B cell (primary cell): ENCODE data around the gene PHRF1. TPM values are rescaled to one million over a fixed set of nuclear protein-coding genes. Genes with fewer than 3 reads are reported as not detected.

Experiments used
- ATAC-seq: fragments of 200-7000 bp; cut with Tn5 transposase; one replicate; pipeline ENCODE4 v1.10.0; 2021; ENCODE audit warnings: low read depth, mild to moderate bottlenecking, moderate number of reproducible peaks, moderate library complexity
- CTCF ChIA-PET: fragments of 350-600 bp; sonication (Branson Sonifier 250); formaldehyde crosslinking; loops from one replicate; lab custom pipeline; 2021; ENCODE audit warnings: antibody characterized with exemption, inconsistent platforms; lab: Charles Lee
- POLR2A ChIA-PET: fragments of 350-600 bp; sonication (Branson Sonifier 250); formaldehyde crosslinking; loops from one replicate; lab custom pipeline; 2021; ENCODE audit warnings: antibody characterized with exemption; lab: Charles Lee
- DNase-seq: peaks from one replicate; pipeline ENCODE4 v3.0.0; 2013
- H2AFZ ChIP-seq: 2 replicates; pipeline ENCODE4 v1.6.1; 2012; ENCODE audit warnings: mild to moderate bottlenecking, low read depth, low read length; ENCODE audit not compliant: insufficient read depth, poor library complexity, severe bottlenecking
- H3K27ac ChIP-seq, 2 donors: 1 replicate in 1 of 2; 2 replicates in 1 of 2; pipeline ENCODE4 v1.5.1; 2012 to 2013; ENCODE audit warnings: low read length in 2 of 2, mild to moderate bottlenecking in 2 of 2, moderate library complexity in 1 of 2
- H3K27me3 ChIP-seq, 4 experiments: fragments of 200-600 bp in 1 of 4; sonication (generic) in 1 of 4; replicated peaks in 1 of 4; 1 replicate in 2 of 4; 2 replicates in 2 of 4; pipeline versions ENCODE4 v1.6.1 to v1.7.0; 2013 to 2016; ENCODE audit warnings: low read length in 3 of 4, mild to moderate bottlenecking in 2 of 4, mixed read lengths in 1 of 4, moderate library complexity in 1 of 4; ENCODE audit not compliant: insufficient read depth in 4 of 4, control insufficient read depth in 3 of 4; ENCODE audit errors: control extremely low read depth in 1 of 4
- H3K36me3 ChIP-seq, 2 experiments: replicated peaks in 1 of 2; 1 replicate in 1 of 2; 2 replicates in 1 of 2; pipeline versions ENCODE4 v1.6.1 to v1.7.1; 2013; ENCODE audit warnings: low read length in 1 of 2; ENCODE audit not compliant: insufficient read depth in 2 of 2, control insufficient read depth in 1 of 2; ENCODE audit errors: control extremely low read depth in 1 of 2, extremely low read depth in 1 of 2
- H3K4me1 ChIP-seq, 2 donors: fragments of 200-600 bp in 1 of 2; sonication (generic) in 1 of 2; 1 replicate in 1 of 2; 2 replicates in 1 of 2; pipeline versions ENCODE4 v1.5.1 to v1.6.1; 2013 to 2017; ENCODE audit warnings: low read length in 2 of 2; ENCODE audit not compliant: control insufficient read depth in 2 of 2, insufficient read depth in 2 of 2
- H3K4me2 ChIP-seq: replicated peaks from 2 replicates; pipeline ENCODE3; 2012; ENCODE audit warnings: mild to moderate bottlenecking, low read depth, low read length; ENCODE audit not compliant: poor library complexity, severe bottlenecking
- H3K4me3 ChIP-seq, 5 experiments: fragments of 200-600 bp in 1 of 5; sonication (generic) in 1 of 5; 1 replicate in 3 of 5; 2 replicates in 2 of 5; pipeline versions ENCODE4 v1.5.1 to v1.7.0; 2011 to 2016; ENCODE audit warnings: low read length in 4 of 5, mild to moderate bottlenecking in 4 of 5, low read depth in 2 of 5, control low read depth in 1 of 5, moderate library complexity in 1 of 5; ENCODE audit not compliant: insufficient read depth in 1 of 5; ENCODE audit errors: control extremely low read depth in 1 of 5, extremely low read depth in 1 of 5
- H3K79me2 ChIP-seq: fragments of 200-600 bp; sonication (generic); one replicate; pipeline ENCODE4 v1.6.0; 2016; ENCODE audit warnings: low read length; ENCODE audit not compliant: control insufficient read depth, insufficient read depth
- H3K9ac ChIP-seq: fragments of 200-600 bp; sonication (generic); 2 replicates; pipeline ENCODE4 v1.6.1; 2017; ENCODE audit warnings: mild to moderate bottlenecking, low read length, moderate library complexity
- H3K9me3 ChIP-seq, 3 donors: one replicate each; pipeline versions ENCODE4 v1.6.1 to v1.7.1; 2013; ENCODE audit warnings: low read length in 2 of 3; ENCODE audit not compliant: control insufficient read depth in 2 of 3, insufficient read depth in 1 of 3; ENCODE audit errors: control extremely low read depth in 1 of 3
- H4K20me1 ChIP-seq: 2 replicates; pipeline ENCODE4 v1.6.0; 2012; ENCODE audit warnings: mild to moderate bottlenecking, low read length; ENCODE audit not compliant: insufficient read depth, control insufficient read depth, poor library complexity, severe bottlenecking
- H3K27ac Mint-ChIP-seq: one replicate; pipeline ENCODE4 v1.8.0; 2021; ENCODE audit warnings: mixed read lengths
- H3K27me3 Mint-ChIP-seq: one replicate; pipeline ENCODE4 v1.8.0; 2021; ENCODE audit warnings: mixed read lengths
- H3K4me1 Mint-ChIP-seq: one replicate; pipeline ENCODE4 v1.8.0; 2021; ENCODE audit warnings: mixed read lengths
- H3K4me3 Mint-ChIP-seq: one replicate; pipeline ENCODE4 v1.8.0; 2021; ENCODE audit warnings: mixed read lengths
- H3K9me3 Mint-ChIP-seq: one replicate; pipeline ENCODE4 v1.8.0; 2022; ENCODE audit warnings: mixed read lengths; ENCODE audit not compliant: insufficient read depth
- CTCF ChIP-seq: fragments of 200-600 bp; IDR thresholded peaks from one replicate; pipeline ENCODE4 v1.8.0; 2022; ENCODE audit warnings: antibody characterized with exemption, mild to moderate bottlenecking
- EZH2 ChIP-seq: IDR thresholded peaks from 2 replicates; pipeline ENCODE4 v1.6.1; 2012; ENCODE audit warnings: borderline replicate concordance, low read depth, mild to moderate bottlenecking, moderate library complexity, low read length; ENCODE audit not compliant: insufficient read depth, poor library complexity, severe bottlenecking
- WGBS: methylation state at CpG from one replicate; pipeline ENCODE4 v1.1.5; 2013; ENCODE audit warnings: missing lambda C conversion rate; ENCODE audit not compliant: insufficient coverage; 5-methylcytosine and 5-hydroxymethylcytosine counted together
- intact Hi-C: fragments of 100-400 bp; cut with micrococcal nuclease; formaldehyde crosslinking; loops from one replicate; pipeline ENCODE4 v1.10.0; 2022
- polyA plus RNA-seq: library from polyadenylated mRNA; depleted of rRNA; stranded (reverse); fragments of >200 nt; gene quantifications from 2 replicates; pipeline ENCODE4 v1.2.3, GENCODE V29; 2012
- total RNA-seq, 2 donors: library from RNA; stranded (reverse); fragments of 120-200 nt in 1 of 2; gene quantifications; 1 replicate in 1 of 2; 2 replicates in 1 of 2; pipeline versions ENCODE4 v1.2.3 to v1.2.4, GENCODE V29; 2013 to 2022

The PHRF1 gene
- total and polyA plus RNA-seq, 2 donors (not counting 1 experiment from before 2014, with no cell fraction given), result 22.3 to 57.9 TPM

- Histone ChIP-seq H3K4me1 (peaks cover 18 to 23% of the 10 kb centered on the region in 2 donors), H3K9me3 (no peaks in the 10 kb centered on the region), H3K4me2 (no peak overlapping the region), H3K36me3 (no peaks in the 10 kb centered on the region), H3K27ac (no peak overlapping the region), H3K9ac (no peak overlapping the region), H3K79me2 (peaks cover 2% of the 10 kb centered on the region), H4K20me1 (peaks cover 8% of the 10 kb centered on the region), H3K4me3 (no peak overlapping the region), H3K27me3 (peaks cover 0 to 20% (median 8%) of the 10 kb centered on the region in 4 experiments), H2AFZ (no peak overlapping the region)
- Mint-ChIP-seq H3K27me3 (peaks cover 8% of the 10 kb centered on the region), H3K9me3 (no peaks in the 10 kb centered on the region), H3K4me1 (peaks cover 17% of the 10 kb centered on the region), H3K4me3 (no peak overlapping the region), H3K27ac (no peak overlapping the region)
- POLR2A ChIA-PET, result no interaction called here
- no peak for TF ChIP-seq EZH2
- no peak for TF ChIP-seq CTCF
- intact Hi-C loops, result no loop called here
- no peak for DNase-seq
- ATAC-seq, result no peak
- CTCF ChIA-PET, result no interaction called here
- 87% methylated on average over 9 of the region's 9 CpGs for WGBS
Measured at GRCh38 chr11:643366-643765, 67.1 kb downstream of the PHRF1 start.

DNA sequence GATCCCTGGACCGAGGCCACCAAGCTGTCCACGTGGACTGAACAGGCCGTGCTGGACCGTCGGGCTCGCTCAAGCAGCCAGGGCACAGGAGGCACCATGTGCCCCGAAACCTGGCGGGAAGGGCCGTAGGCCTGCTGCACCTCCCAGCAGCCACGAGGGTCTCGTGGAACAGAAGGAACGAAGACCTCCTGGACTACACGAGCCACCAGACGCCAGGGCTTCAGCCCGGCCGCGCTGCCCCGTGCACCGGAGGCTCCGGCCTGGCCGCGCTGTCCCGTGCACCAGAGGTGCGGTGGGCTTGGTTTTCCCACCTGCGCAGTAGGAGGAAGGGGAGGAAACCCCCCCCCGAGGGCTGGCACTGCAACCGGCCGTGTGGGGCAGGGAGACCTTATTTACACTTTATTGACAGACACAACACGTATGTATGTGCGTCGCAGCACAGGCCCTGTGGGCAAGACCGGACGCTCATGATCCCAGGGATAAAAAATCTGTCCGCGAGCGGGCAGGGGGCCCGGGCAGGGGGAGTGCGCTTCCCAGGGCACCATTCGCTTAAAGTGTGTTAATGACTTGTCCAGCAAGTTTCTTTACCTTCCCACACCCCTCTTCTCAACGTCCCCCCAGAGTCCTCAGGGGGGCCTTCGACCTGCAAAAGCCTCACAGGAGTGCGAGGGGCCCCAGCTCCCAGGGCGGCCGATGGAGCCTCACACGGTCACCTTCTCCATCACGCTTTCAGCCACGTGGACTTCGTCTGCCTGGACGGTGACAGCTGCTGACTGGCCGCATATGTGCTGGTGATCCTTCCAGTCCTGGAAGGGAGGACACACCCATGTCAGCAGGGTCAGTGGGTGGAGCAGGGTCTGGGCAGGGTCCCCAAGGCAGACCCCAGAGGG, 67.8 kb downstream of the PHRF1 start:
- Histone ChIP-seq H3K27ac (no peak overlapping the region), H2AFZ (no peak overlapping the region), H3K9ac (no peak overlapping the region), H4K20me1 (peaks cover 5% of the 10 kb centered on the region), H3K4me3 (no peak overlapping the region), H3K9me3 (no peaks in the 10 kb centered on the region), H3K27me3 (peaks cover 0 to 13% (median 4%) of the 10 kb centered on the region in 4 experiments), H3K4me1 (peaks cover 15 to 20% of the 10 kb centered on the region in 2 donors), H3K79me2 (peaks cover 2% of the 10 kb centered on the region), H3K4me2 (no peak overlapping the region), H3K36me3 (no peaks in the 10 kb centered on the region)
- ATAC-seq, result no peak
- Mint-ChIP-seq H3K4me3 (no peak overlapping the region), H3K9me3 (no peaks in the 10 kb centered on the region), H3K27me3 (peaks cover 4% of the 10 kb centered on the region), H3K4me1 (peaks cover 14% of the 10 kb centered on the region), H3K27ac (no peak overlapping the region)
- ChIA-PET POLR2A (no interaction called here), CTCF (no interaction called here)
- DNase-seq, result no peak
- TF ChIP-seq CTCF (no peak), EZH2 (no peak)
- intact Hi-C loops, result no loop called here
- 97% methylated on average over 46 of the region's 50 CpGs for WGBS
